GM12878 (cell line): Measurements from ENCODE around the gene ARSD.

Experiments
- CTCF ChIP-seq, 3 experiments: IDR thresholded peaks in 2 of 3; conservative IDR thresholded peaks in 1 of 3; 2 replicates each; pipeline ENCODE4 v1.5.1; 2011; ENCODE audit warnings: low read depth in 3 of 3, low read length in 3 of 3, mild to moderate bottlenecking in 3 of 3, control low read depth in 2 of 3, moderate library complexity in 2 of 3, inconsistent platforms in 1 of 3, mixed read lengths in 1 of 3; ENCODE audit not compliant: control insufficient read depth in 2 of 3, insufficient read depth in 1 of 3; ENCODE audit errors: extremely low read depth in 1 of 3
- EP300 ChIP-seq, 2 experiments: fragments of 150-350 bp in 1 of 2; IDR thresholded peaks; 2 replicates each; pipeline ENCODE4 v1.6.1; 2011 to 2012; ENCODE audit warnings: low read depth in 2 of 2, low read length in 2 of 2, borderline replicate concordance in 1 of 2, improper control_type of control experiment in 1 of 2, inconsistent platforms in 1 of 2; ENCODE audit not compliant: control insufficient read depth in 1 of 2
- KDM1A ChIP-seq: fragments of 200-600 bp; sonication (generic); IDR thresholded peaks from 2 replicates; pipeline ENCODE4 v1.6.1; 2016; ENCODE audit warnings: borderline replicate concordance
- SIX5 ChIP-seq: IDR thresholded peaks from 2 replicates; pipeline ENCODE4 v1.6.1; 2011; ENCODE audit warnings: mild to moderate bottlenecking, low read depth, low read length, moderate library complexity; ENCODE audit not compliant: severe bottlenecking
- TCF12 ChIP-seq: IDR thresholded peaks from 2 replicates; pipeline ENCODE4 v1.6.1; 2011; ENCODE audit warnings: low read depth, mild to moderate bottlenecking, low read length

GRCh38 chrX:2859197-2859797 is 69.8 kb downstream of the ARSD start:
- TF ChIP-seq KDM1A (no peak), CTCF (IDR thresholded peaks at IDR 0.05 in 2 of 3, conservative IDR thresholded peaks at IDR 0.05 in 1 of 3; ENCODE audit: control insufficient read depth in 2 of 3, extremely low read depth in 1 of 3, insufficient read depth in 1 of 3, low read depth in 3 of 3, low read length in 3 of 3) (no peak), EP300 (IDR thresholded peaks at IDR 0.05; ENCODE audit: borderline replicate concordance in 1 of 2, control insufficient read depth in 1 of 2, low read depth in 2 of 2, low read length in 2 of 2) (no peak), SIX5 (no peak), TCF12 (no peak)
